ENCODE data around the gene CSNK2A3. TPM values are rescaled to one million over a fixed set of nuclear protein-coding genes. Genes with fewer than 3 reads are reported as not detected.

The CSNK2A3 gene
- total RNA-seq, 1 experiment from 2014 or later: 1.7 TPM

GRCh38 chr11:11363674-11364073, 10.6 kb upstream of the CSNK2A3 start:
- Histone ChIP-seq H3K56ac (ENCODE audit: insufficient read length, low read depth, low read length) (no peak overlapping the region), H2BK15ac (ENCODE audit: low read depth, low read length) (no peak overlapping the region), H3K79me1 (ENCODE audit: insufficient read depth, low read depth, low read length, poor library complexity, severe bottlenecking) (no peaks in the 10 kb centered on the region), H2BK20ac (ENCODE audit: low read depth, low read length, poor library complexity, severe bottlenecking) (no peak overlapping the region), H2AK5ac (ENCODE audit: insufficient read length, low read length) (no peak overlapping the region), H2AFZ (ENCODE audit: low read length) (no peak overlapping the region), H4K5ac (ENCODE audit: insufficient read length, low read depth, low read length) (no peak overlapping the region), H3K27ac (ENCODE audit: insufficient read length, low read depth, low read length) (no peak overlapping the region), H3K4ac (ENCODE audit: low read depth, low read length) (no peak overlapping the region), H3K4me2 (ENCODE audit: insufficient read depth, insufficient read length, low read length) (no peak overlapping the region), H4K20me1 (ENCODE audit: control insufficient read depth, insufficient read depth, insufficient read length) (no peaks in the 10 kb centered on the region), H3K4me1 (ENCODE audit: insufficient read depth, low read length) (no peaks in the 10 kb centered on the region; the same call in 1 of the 2 replicates), H2BK12ac (ENCODE audit: insufficient read length, low read depth, low read length) (no peak overlapping the region), H3T11ph (ENCODE audit: low read length) (no peak overlapping the region), H3K23ac (ENCODE audit: insufficient read length, low read depth, low read length) (no peak overlapping the region), H4K8ac (replicated peaks; ENCODE audit: insufficient read length, low read depth, low read length) (no peak overlapping the region), H3K9ac (ENCODE audit: extremely low read depth, insufficient read length, low read length) (no peak overlapping the region), H3K79me2 (ENCODE audit: insufficient read depth, low read length) (no peaks in the 10 kb centered on the region), H3K18ac (ENCODE audit: insufficient read length, low read depth, low read length) (no peak overlapping the region), H3K23me2 (ENCODE audit: insufficient read length, low read depth, low read length, poor library complexity, severe bottlenecking) (no peaks in the 10 kb centered on the region), H3K9me3 (ENCODE audit: control insufficient read depth, low read depth, low read length) (no peaks in the 10 kb centered on the region), H3K14ac (ENCODE audit: insufficient read depth, low read length) (no peak overlapping the region), H2BK5ac (ENCODE audit: insufficient read length, low read length) (no peak overlapping the region), H3K27me3 (ENCODE audit: insufficient read depth, low read length) (no peaks in the 10 kb centered on the region), H2BK120ac (ENCODE audit: low read depth, low read length, poor library complexity, severe bottlenecking) (no peak overlapping the region), H4K91ac (ENCODE audit: insufficient read length, low read depth, low read length) (no peak overlapping the region)
- H3K36me3 Mint-ChIP-seq (ENCODE audit: insufficient read depth in 1 of 3, low read depth in 3 of 3): no peaks in the 10 kb centered on the region; a peak in 1 of 7 replicates
- no peak overlapping the region for H3K4me3 Mint-ChIP-seq
- H3K27ac Mint-ChIP-seq: no peak overlapping the region
- no peak for DNase-seq
- H3K4me1 Mint-ChIP-seq: peaks cover 14 to 19% of the 10 kb centered on the region in 2 experiments
- H3K9me3 Mint-ChIP-seq: peaks cover 0 to 6% of the 10 kb centered on the region in 2 experiments; a peak in 2 of 5 replicates
- TF ChIP-seq CTCF (conservative IDR thresholded peaks at IDR 0.05): no peak
- H3K27me3 Mint-ChIP-seq (ENCODE audit: low read depth): peaks cover 2% of the 10 kb centered on the region; the same call in 1 of the 2 replicates

Data from H9 (cell line).